ENCODE data around the gene PLIN3. TPM values are rescaled to one million over a fixed set of nuclear protein-coding genes. Genes with fewer than 3 reads are reported as not detected.
"Not testable (repeated sequence)": the region's sequence is repeated elsewhere in the genome, so short reads cannot be mapped to it uniquely, and the experiment has no call there.

The PLIN3 gene
- total RNA-seq, 1 experiment from 2014 or later, result 291 TPM

DNA sequence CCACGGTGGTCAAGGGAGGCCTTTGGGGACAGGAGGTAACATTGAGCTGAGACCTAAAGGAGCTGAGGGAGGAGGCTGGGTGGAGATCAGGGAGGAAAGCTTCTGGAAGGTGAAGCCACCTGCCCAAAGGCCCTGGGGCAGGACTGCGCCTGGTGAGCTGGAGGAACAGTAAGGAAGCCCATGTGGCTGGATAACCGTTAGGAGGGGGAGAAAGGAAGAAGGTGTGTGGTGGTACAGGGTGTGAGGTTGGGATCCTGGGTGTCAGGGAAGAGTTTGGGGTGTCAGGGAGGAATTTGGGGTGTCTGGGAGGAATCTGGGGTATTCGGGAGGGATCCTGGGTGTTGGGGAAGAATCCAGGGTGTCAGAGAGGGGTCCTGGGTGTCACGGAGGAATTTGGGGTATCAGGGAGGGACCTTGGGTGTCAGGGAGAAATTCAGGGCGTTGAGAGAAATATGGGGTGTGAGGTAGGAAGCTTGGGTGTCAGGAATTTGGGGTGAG lies 36.6 kb downstream of the PLIN3 start:
- H3K27me3 ChIP-seq, result no peaks in the 10 kb centered on the region
- DNase-seq, result no peak
- no peaks in the 10 kb centered on the region for H3K36me3 ChIP-seq
- no peaks in the 10 kb centered on the region for H3K9me3 ChIP-seq
- peak overlapping the region; percentile 72 for H3K4me3 ChIP-seq

DNA sequence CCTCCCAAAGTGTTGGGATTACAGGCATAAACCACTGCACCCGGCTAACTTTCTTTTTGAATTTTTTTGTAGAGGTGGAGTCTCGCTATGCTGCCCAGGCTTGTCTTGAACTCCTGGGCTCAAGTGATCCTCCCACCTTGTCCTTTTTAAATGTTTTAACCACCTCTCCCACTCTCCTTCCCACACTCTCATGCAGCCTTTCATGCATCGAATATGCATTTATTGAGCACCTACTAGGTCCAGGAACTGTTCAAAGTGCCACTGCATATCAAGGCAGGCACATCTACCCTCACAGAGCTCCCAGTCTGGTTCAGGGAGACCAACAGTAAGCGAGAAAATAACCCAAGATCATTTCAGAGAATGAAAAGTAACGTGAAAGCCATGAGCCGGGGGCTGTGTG lies 37.1 kb downstream of the PLIN3 start:
- Histone ChIP-seq H3K9me3 (no peaks in the 10 kb centered on the region), H3K4me3 (peak overlapping the region; percentile 72), H3K27me3 (no peaks in the 10 kb centered on the region), H3K36me3 (no peaks in the 10 kb centered on the region)
- DNase-seq, result no peak

DNA sequence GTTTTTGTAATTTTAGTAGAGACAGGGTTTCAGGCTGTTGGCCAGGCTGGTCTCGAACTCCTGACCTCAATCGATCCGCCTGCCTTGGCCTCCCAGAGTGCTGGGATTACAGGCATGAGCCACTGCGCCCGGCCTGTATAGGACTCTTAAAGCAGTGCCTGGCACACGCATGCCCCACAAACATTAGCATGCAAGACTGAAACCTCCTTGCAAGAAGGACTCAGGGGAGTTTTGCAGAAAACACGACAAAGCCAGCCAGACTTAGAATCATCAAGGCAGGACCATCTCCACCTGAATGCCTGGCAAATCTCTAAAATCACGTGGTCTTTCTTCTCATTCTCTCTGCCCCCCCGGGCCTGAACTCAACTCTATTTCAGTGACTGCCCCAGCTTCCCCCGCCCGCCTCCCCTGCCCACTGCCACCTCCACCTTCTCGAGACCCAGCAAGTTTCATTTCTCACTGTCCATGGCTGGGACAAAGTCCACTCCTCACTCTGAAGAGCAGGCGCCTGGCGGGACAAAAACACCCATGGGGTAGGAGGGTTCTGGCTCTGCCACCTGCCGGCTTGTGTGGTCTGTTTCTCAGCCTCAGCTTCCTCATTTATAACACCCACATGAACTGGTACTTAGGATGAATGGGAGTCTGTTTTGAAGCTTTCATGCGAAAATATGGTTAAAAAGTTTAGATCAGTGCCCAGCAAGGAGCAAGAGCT lies 38.3 kb downstream of the PLIN3 start:
- no peak overlapping the region for H3K4me3 ChIP-seq
- no peak for DNase-seq

DNA sequence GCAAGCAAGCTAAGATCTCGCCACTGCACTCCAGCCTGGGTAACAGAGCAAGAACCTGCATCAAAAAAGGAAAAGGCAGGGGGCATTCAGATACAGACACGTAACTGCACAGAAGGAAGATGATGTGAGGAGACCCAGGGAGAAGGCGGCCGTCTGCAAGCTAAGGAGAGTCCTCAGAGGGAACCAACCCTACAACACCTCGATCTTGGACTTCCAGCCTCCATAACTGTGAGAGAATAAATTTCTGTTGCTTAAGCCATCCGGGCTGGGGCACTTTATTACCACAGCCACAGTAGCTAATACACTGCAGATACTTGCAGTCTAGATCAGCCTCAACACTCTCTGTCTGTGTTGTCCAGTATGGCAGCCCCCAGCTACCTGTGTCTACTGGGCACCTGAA lies 43.9 kb downstream of the PLIN3 start:
- Histone ChIP-seq H3K4me3 (no peak overlapping the region), H3K27me3 (no peaks in the 10 kb centered on the region), H3K36me3 (no peaks in the 10 kb centered on the region), H3K9me3 (no peaks in the 10 kb centered on the region)
- no peak for DNase-seq

More for the DNA sequence above, 38.3 kb downstream of the PLIN3 start:
- Histone ChIP-seq H3K9me3 (no peaks in the 10 kb centered on the region), H3K36me3 (no peaks in the 10 kb centered on the region), H3K27me3 (no peaks in the 10 kb centered on the region)

DNA sequence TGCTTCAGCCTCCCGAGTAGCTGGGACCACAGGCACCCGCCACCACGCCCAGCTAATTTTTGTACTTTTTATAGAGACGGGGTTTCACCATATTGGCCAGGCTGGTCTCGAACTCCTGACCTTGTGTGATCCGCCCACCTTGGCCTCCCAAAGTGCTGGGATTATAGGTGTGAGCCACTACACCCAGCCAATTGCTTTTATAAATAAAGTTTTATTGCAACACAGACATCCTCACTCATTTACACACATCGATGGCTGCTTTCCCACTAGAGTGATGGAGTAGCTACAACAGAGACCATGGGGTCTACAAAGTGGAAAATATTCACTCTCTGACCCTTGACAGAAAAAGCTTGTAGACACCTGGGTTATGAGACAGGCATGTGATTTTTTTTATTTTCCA lies 45.1 kb downstream of the PLIN3 start:
- not testable (repeated sequence) for H3K9me3 ChIP-seq, H3K27me3 ChIP-seq, DNase-seq, H3K4me3 ChIP-seq, H3K36me3 ChIP-seq

DNA sequence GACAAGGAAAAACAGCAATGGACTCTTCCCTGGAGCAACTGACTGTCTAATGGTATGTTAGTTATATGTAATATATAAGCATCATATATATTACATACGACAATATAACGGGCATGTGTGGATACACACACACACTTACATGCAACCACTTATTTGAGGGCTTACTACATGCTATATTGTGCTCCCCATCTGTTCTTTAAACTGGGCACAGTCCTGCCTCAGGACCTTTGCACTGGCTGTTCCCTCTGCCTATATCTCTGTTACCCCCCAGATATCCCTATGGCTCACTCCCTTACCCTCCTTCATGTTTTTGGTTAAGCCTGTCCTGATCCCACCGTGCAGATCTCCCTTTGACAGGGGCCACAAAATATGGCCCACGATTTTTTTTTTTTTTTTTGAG lies 46.2 kb downstream of the PLIN3 start:
- no peak overlapping the region for H3K4me3 ChIP-seq
- no peak for DNase-seq

DNA sequence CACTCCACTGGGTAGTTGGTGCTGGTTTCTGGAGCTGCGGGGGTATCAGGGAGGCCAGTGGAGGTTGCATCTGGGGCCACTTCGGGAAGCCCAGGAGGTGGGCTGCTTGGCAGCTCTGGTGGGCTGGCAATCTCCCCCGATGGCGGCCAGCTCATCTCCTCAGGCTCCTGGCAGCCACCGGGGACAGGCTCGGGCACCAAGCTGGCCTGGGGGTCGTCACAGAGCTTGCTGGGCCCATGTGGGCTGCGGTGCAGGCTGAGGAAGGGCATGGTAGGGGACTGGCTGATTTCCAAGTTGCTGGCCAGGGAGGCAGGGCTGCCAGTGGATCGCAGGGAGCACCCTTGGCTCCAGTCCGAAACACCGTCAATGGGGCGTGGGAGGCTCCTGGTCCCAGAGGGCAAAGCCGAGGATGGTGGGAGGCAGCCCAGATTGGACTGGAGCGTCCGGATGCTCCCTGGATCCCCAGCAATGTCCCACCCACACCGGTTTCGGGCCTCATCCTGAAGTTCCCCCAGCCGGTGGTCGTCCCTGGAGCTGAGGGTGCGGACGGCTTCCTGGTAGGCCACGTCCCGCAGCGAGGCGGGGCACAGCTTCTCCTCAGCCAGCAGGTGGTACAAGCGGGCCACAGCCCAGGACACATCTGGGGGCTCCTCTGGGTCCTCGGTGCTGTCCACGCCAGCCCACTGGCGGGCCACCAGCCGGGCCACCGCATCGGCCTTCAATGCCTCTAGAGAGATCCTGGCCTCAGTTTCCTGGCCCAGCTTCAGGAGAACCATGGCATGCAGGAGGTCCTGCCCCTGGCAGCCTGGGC lies 49.8 kb downstream of the PLIN3 start:
- Histone ChIP-seq H3K9me3 (no peaks in the 10 kb centered on the region), H3K36me3 (peaks cover 5% of the 10 kb centered on the region), H3K4me3 (no peak overlapping the region), H3K27me3 (no peaks in the 10 kb centered on the region)
- DNase-seq, result no peak

More for the DNA sequence above, 46.2 kb downstream of the PLIN3 start:
- Histone ChIP-seq H3K36me3 (no peaks in the 10 kb centered on the region), H3K9me3 (no peaks in the 10 kb centered on the region), H3K27me3 (no peaks in the 10 kb centered on the region)

DNA sequence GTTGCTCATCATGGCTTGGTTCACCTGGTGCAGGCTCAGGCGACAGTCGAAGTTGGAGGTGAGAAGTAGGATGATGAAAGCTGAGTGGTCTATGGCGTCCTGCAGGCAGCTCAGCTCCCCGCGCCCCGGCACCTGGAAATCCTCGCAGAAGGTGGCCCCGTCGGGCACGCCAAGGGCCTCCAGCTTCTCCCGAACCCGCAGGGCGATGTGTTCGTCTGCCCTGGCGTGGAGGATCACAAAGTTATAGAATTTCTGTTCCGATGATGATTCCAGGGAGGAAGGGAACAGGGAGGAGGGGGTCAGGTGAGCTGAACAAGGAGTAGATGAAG lies 50.6 kb downstream of the PLIN3 start:
- H3K27me3 ChIP-seq, result no peaks in the 10 kb centered on the region
- H3K9me3 ChIP-seq, result no peaks in the 10 kb centered on the region
- H3K4me3 ChIP-seq, result no peak overlapping the region
- no peak for DNase-seq
- peaks cover 5% of the 10 kb centered on the region for H3K36me3 ChIP-seq

DNA sequence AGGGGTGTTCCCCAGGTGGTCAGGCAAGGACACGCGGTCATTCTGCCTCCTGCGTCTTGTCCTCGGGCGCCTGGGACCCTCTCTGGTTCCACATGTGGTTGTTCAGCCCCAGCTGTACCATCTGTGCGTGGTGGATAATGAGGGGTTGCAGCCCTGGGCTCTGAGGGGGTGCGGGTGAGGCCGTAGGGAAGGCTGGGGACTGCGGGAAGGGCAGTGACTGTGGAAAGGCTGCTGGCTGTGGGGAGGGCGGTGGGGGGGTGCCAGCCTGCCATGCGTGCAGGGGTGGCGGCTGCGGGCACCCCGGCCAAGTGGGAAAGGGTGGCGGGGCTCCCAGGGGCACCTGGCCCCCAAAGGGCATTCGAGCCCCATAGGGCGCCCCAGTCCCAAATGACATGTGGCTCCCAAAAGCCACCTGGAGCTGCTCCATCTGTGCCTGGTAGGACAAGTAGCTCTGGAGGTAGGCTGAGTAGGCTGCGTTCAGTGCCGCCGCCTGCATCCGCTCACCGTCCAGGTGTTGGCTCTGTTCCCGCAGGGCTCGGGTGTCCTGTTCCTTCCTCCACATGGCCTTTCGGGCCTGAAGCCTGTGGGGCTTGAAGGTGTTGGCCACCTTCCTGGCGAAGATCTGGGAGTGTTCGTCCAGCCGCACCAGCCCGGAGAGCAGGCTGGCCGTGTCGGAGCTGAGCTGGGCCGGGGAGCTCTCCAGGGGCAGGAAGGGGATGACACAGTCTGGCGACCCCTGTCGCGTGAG lies 51.1 kb downstream of the PLIN3 start:
- Histone ChIP-seq H3K36me3 (peaks cover 5% of the 10 kb centered on the region), H3K4me3 (no peak overlapping the region), H3K27me3 (no peaks in the 10 kb centered on the region), H3K9me3 (no peaks in the 10 kb centered on the region)
- DNase-seq, result no peak

DNA sequence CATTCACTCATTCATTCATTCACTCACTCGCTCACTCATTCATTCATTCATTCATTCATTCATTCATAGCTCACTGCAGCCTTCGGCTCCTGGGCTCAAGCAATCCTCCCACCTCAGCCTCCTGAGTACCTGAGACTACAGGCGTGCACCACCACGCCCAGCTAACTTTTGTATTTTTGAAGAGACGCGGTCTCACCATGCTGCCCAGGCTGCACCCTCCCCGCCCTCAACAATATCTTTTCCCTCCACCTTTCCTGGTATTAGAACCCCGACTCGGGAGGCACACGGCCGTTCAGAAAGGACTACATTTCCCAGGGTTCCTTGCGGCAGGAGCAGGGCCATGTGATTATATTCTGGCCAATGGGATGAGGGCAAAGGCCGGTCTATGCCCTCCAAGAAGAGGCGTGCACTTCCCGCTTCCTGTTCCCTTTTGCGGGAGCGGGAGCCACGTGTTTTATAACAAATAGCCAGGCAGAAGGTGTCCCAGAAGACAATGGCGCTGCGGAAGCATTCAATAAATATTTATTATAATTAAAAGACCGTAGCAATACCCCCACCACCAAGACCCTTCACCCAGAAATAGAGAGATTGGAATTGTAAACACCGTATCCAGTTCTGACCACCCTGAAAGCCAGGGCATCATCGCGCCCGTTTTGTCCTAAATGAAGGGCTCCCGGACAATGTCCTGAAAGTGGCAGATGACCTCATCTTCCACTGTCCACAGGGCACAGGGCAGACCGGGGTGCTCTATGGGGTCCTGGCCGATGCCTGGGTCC lies 51.9 kb downstream of the PLIN3 start:
- peak; percentile 68 for DNase-seq
- Histone ChIP-seq H3K9me3 (no peaks in the 10 kb centered on the region), H3K36me3 (peaks cover 5% of the 10 kb centered on the region), H3K27me3 (no peaks in the 10 kb centered on the region), H3K4me3 (no peak overlapping the region)

DNA sequence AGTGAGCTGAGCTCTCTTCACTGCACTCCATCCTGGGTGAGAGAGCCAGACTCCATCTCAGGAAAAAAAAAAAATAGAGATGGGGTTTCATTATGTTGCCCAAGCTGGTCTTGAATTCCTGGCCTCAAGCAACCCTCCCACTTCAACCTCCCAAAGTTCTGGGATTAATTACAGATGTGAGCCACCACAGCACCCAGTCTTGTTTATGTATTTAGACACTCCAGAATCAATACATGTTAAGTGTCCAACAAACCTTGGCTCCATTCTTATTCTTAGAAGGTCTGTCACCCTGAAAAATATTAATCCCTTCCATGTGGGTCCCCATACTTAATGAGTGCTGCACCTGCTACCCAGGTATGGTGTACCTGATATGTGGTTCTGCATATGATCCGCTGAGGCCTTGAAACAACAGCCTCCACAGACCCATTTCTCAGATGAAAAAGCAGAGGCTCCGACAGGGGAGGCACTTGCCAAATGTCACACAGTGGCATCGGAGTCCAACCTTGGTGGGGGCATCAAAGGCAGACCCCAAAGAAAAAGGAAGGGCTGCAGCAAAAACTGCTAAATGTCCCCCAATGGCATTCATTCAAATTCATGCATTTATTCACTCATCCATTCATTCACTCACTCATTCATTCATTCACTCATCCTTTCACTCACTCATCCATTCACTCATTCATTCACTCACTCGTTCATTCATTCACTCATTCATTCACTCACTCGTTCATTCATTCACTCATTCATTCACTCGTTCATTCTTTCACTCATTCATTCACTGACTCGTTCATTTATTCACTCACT lies 52.6 kb downstream of the PLIN3 start:
- H3K36me3 ChIP-seq, result peaks cover 5% of the 10 kb centered on the region
- no peak overlapping the region for H3K4me3 ChIP-seq
- no peaks in the 10 kb centered on the region for H3K9me3 ChIP-seq
- no peaks in the 10 kb centered on the region for H3K27me3 ChIP-seq
- no peak for DNase-seq

DNA sequence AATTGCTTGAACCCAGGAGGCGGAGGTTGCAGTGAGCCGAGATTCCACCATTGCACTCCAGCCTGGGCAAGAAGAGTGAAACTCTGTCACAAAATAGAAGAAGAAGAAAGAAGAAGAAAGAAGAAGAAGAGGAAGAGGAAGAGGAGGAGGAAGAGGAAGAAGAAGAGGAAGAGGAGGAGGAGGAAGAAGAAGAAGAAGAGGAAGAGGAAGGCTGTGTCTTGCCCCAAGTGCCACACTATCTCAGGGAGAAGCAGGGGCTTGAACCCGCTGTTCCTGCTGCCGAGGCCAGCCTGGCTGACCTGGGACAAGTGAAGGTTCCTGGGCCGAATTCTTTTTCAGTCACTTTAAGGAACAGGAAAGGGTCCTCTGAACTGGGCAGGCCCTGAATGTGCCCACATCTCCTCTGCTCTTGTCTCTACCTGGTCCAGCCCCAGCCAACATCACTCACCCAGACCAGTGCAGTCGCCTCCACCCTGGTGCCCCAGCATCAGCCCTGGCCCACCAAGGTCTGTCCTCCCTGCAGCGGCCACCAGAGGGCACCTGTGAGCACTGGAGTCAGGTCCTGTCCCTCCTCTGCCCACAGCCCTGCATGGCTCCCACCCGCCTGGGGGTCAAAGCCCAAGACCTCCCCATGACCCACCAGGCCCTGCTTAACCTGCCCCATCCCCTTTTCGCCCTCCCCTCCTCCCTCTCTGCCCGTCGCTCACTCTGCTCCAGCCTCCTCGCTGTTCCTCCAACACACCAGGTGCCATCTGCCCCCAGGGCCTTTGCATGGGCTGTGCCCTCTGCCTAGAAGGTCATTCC lies 55.9 kb downstream of the PLIN3 start:
- DNase-seq, result peak; percentile 67
- no peaks in the 10 kb centered on the region for H3K27me3 ChIP-seq
- H3K4me3 ChIP-seq, result no peak overlapping the region
- H3K9me3 ChIP-seq, result no peaks in the 10 kb centered on the region
- H3K36me3 ChIP-seq, result peaks cover 5% of the 10 kb centered on the region

DNA sequence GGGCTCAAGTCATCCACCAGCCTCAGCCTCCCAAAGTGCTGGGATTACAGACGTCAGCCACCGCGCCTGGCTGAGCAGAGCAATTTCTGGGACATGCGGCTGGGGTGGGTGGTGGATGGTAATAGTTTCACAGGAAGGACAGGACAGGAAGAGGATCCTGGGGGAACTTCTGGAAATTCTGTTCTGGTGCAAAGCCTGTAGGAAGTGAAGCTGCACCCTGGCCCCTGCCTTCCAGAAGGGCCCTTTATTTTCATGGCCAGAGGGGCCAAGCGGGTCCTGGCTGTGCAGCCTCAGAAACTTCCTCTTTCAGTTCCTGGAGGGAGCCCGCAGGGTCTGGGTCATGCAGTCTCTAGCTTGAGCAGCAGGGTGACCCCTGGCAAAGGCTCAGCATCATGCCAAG lies 60.3 kb downstream of the PLIN3 start:
- DNase-seq, result no peak
- H3K36me3 ChIP-seq, result no peaks in the 10 kb centered on the region
- no peaks in the 10 kb centered on the region for H3K9me3 ChIP-seq
- H3K27me3 ChIP-seq, result no peaks in the 10 kb centered on the region
- H3K4me3 ChIP-seq, result no peak overlapping the region

DNA sequence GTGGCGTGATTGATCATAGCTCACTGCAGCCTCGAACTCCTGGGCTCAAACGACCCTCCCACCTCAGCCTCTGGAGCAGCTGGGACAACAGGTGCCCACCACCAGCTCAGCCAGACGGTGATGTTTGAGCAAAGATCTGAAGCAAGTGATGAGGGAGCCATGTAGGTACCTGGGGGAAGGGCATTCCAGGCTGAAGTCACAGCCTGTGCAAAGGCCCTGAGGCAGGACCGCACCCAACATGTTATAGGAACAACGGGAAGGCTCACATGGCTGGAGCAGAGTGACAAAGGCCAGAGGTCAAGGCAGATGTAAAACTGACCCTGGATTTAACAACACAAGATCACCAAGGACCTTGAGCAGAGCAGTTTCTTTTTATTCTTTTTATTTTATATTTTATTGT lies 61.1 kb downstream of the PLIN3 start:
- DNase-seq, result no peak
- no peaks in the 10 kb centered on the region for H3K9me3 ChIP-seq
- no peaks in the 10 kb centered on the region for H3K36me3 ChIP-seq
- H3K4me3 ChIP-seq, result no peak overlapping the region
- H3K27me3 ChIP-seq, result no peaks in the 10 kb centered on the region

DNA sequence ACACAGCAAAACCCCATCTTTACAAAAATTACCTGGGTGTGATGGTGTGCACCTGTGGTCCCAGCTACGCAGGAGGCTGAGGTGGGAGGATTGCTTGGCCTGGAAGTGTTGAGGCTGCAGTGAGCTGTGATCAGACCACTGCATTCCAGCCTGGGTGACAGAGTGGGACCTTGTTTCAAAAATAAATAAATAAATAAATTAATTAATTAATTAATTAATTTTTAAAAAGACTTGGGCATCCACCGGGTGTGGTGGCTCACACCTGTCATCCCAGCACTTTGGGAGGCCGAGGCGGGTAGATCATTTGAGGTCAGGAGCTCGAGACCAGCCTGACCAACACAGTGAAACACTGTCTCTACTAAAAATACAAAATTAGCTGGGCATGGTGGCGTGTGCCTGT lies 62.3 kb downstream of the PLIN3 start:
- not testable (repeated sequence) for DNase-seq, H3K4me3 ChIP-seq, H3K36me3 ChIP-seq, H3K9me3 ChIP-seq, H3K27me3 ChIP-seq
